Measurements from ENCODE around the gene CDKN2C.

DNA sequence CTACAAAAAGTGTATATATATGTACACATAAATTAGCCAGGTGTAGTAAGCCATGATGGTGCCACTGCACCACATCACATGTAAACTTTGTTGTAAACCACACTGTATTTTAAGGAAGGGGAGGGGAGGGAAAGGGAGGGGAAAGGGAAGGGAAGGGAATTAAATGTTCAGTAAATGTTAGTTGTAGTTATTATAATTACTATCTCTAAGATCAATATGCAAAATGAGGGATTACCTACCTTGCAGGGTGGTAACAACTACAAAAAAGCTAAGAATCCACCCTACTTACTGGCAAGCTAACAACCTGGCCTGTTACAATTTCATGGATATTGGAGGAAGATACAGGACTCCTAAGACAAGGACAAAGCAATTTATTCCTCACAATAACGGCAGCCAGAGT lies 27.7 kb upstream of the CDKN2C start:
- TF ChIP-seq POLR2A (IDR thresholded peaks at IDR 0.05) (no peak), CTCF (IDR thresholded peaks at IDR 0.05) (no peak)

Data from right lobe of liver (tissue), 4 donors.